GM23338 (cell line): Measurements from ENCODE around the gene AKR7A3. TPM values are rescaled to one million over a fixed set of nuclear protein-coding genes. Genes with fewer than 3 reads are reported as not detected.

ENCODE experiments used
- ATAC-seq: fragments of 200-7000 bp; cut with Tn5 transposase; 3 replicates; pipeline ENCODE4 v1.9.1; 2020
- DNase-seq: peaks from one replicate; pipeline ENCODE4 v3.0.0-alpha.2; 2015; ENCODE audit warnings: low spot score
- H2AFZ ChIP-seq: fragments of 200-600 bp; sonication (generic); 2 replicates; pipeline ENCODE4 v1.8.0; 2016; ENCODE audit warnings: antibody characterized with exemption, mild to moderate bottlenecking, moderate library complexity
- H3F3A ChIP-seq: fragments of 200-600 bp; sonication (generic); replicated peaks from 2 replicates; pipeline ENCODE4 v1.8.0; 2017; ENCODE audit warnings: antibody characterized with exemption, mixed run types, low read depth
- H3K27ac ChIP-seq: fragments of 200-600 bp; sonication (generic); 2 replicates; pipeline ENCODE4 v1.6.1; 2016; ENCODE audit warnings: low read depth
- H3K27me3 ChIP-seq: fragments of 200-600 bp; sonication (generic); 2 replicates; pipeline ENCODE4 v1.8.0; 2016; ENCODE audit warnings: mild to moderate bottlenecking, mixed run types, moderate library complexity; ENCODE audit not compliant: insufficient read depth
- H3K36me3 ChIP-seq: fragments of 200-600 bp; sonication (generic); 2 replicates; pipeline ENCODE4 v1.8.0; 2016; ENCODE audit warnings: mild to moderate bottlenecking; ENCODE audit not compliant: insufficient read depth
- H3K4me1 ChIP-seq: fragments of 200-600 bp; sonication (generic); 2 replicates; pipeline ENCODE4 v1.8.0; 2016; ENCODE audit warnings: mild to moderate bottlenecking, moderate library complexity; ENCODE audit not compliant: insufficient read depth
- H3K4me2 ChIP-seq: fragments of 200-600 bp; sonication (generic); 2 replicates; pipeline ENCODE4 v1.7.1; 2017; ENCODE audit warnings: mixed run types
- H3K4me3 ChIP-seq: fragments of 200-600 bp; sonication (generic); 2 replicates; pipeline ENCODE4 v1.6.1; 2016; ENCODE audit warnings: mixed run types
- H3K79me2 ChIP-seq: fragments of 200-600 bp; sonication (generic); replicated peaks from 2 replicates; pipeline ENCODE4 v1.8.0; 2017; ENCODE audit warnings: mild to moderate bottlenecking; ENCODE audit not compliant: insufficient read depth
- H3K9me2 ChIP-seq: fragments of 200-600 bp; sonication (generic); 2 replicates; pipeline ENCODE4 v1.8.0; 2017; ENCODE audit not compliant: insufficient read depth
- H4K20me1 ChIP-seq: fragments of 200-600 bp; sonication (generic); replicated peaks from 2 replicates; pipeline ENCODE4 v1.8.0; 2017; ENCODE audit warnings: mild to moderate bottlenecking; ENCODE audit not compliant: insufficient read depth
- H3K27ac Mint-ChIP-seq: 2 replicates; pipeline ENCODE4 v1.8.0; 2020; ENCODE audit warnings: inconsistent platforms, mild to moderate bottlenecking, moderate library complexity, mixed read lengths
- H3K27me3 Mint-ChIP-seq: 3 replicates; pipeline ENCODE4 v1.8.0; 2022; ENCODE audit warnings: low read depth, mild to moderate bottlenecking, moderate library complexity, mixed read lengths, inconsistent platforms; ENCODE audit not compliant: insufficient read depth, poor library complexity
- H3K36me3 Mint-ChIP-seq: 3 replicates; pipeline ENCODE4 v1.8.0; 2021; ENCODE audit warnings: low read depth, mild to moderate bottlenecking, inconsistent platforms, moderate library complexity, mixed read lengths
- H3K4me1 Mint-ChIP-seq: 3 replicates; pipeline ENCODE4 v1.8.0; 2020; ENCODE audit warnings: mild to moderate bottlenecking, inconsistent platforms, mixed read lengths
- H3K4me3 Mint-ChIP-seq: 3 replicates; pipeline ENCODE4 v1.8.0; 2021; ENCODE audit warnings: moderate library complexity, mild to moderate bottlenecking, inconsistent platforms, mixed read lengths
- H3K9me3 Mint-ChIP-seq: 3 replicates; pipeline ENCODE4 v1.8.0; 2020; ENCODE audit warnings: moderate library complexity, mild to moderate bottlenecking, inconsistent platforms, mixed read lengths
- CREB1 ChIP-seq: fragments of 250-450 bp; sonication (Bioruptor Pico); IDR thresholded peaks from 2 replicates; pipeline ENCODE4 v1.5.0; 2020; ENCODE audit warnings: low read depth, mild to moderate bottlenecking, moderate library complexity
- ETS1 ChIP-seq: IDR thresholded peaks from 2 replicates; pipeline ENCODE4 v1.6.1; 2016; ENCODE audit warnings: antibody characterized with exemption
- EZH2 ChIP-seq: fragments of 200-600 bp; sonication (generic); IDR thresholded peaks from one replicate; pipeline ENCODE4 v1.8.0; 2017; ENCODE audit warnings: antibody characterized with exemption, mild to moderate bottlenecking, low read depth; ENCODE audit not compliant: unreplicated experiment
- EZH2phosphoT487 ChIP-seq: fragments of 200-600 bp; sonication (generic); IDR thresholded peaks from one replicate; pipeline ENCODE4 v1.8.1; 2018; ENCODE audit warnings: antibody characterized with exemption; ENCODE audit not compliant: unreplicated experiment
- JUNB ChIP-seq: IDR thresholded peaks from one replicate; pipeline ENCODE4 v1.6.1; 2016; ENCODE audit warnings: antibody characterized with exemption; ENCODE audit not compliant: unreplicated experiment
- NANOG ChIP-seq: IDR thresholded peaks from 2 replicates; pipeline ENCODE4 v1.6.1; 2016; ENCODE audit warnings: antibody characterized with exemption, borderline replicate concordance
- POLR2AphosphoS5 ChIP-seq: IDR thresholded peaks from 2 replicates; pipeline ENCODE4 v1.6.1; 2016; ENCODE audit warnings: antibody characterized with exemption, low read depth
- STAT1 ChIP-seq: IDR thresholded peaks from one replicate; pipeline ENCODE4 v1.6.1; 2016; ENCODE audit warnings: antibody characterized with exemption; ENCODE audit not compliant: unreplicated experiment
- ZNF331 ChIP-seq: fragments of 250-450 bp; sonication (Bioruptor Pico); IDR thresholded peaks from 2 replicates; pipeline ENCODE4 v1.5.0; 2020; ENCODE audit warnings: low read depth, mild to moderate bottlenecking, moderate library complexity
- ZNF462 ChIP-seq: fragments of 250-450 bp; sonication (Bioruptor Pico); IDR thresholded peaks from 2 replicates; pipeline ENCODE4 v1.5.0; 2020; ENCODE audit warnings: mild to moderate bottlenecking, moderate library complexity
- polyA plus RNA-seq: library from polyadenylated mRNA; unstranded; fragments of >200 nt; fragmentation: Nextera tagmentation; extraction: Ambion mirVana; gene quantifications from 2 replicates; pipeline ENCODE4 v1.2.1, GENCODE V29; 2016
- total RNA-seq: library from RNA; depleted of rRNA; stranded (reverse); fragments of >200 nt; shearing (Covaris generic); gene quantifications from 2 replicates; pipeline ENCODE4 v1.2.3, GENCODE V29; 2014

Gene AKR7A3
- total and polyA plus RNA-seq, 2 experiments from 2014 or later: 0.14 to 0.86 TPM

- H3K9me3 Mint-ChIP-seq: no peaks in the 10 kb centered on the region
- no peak for ATAC-seq
- peaks cover 4% of the 10 kb centered on the region; the same call in 1 of the 3 replicates for H3K4me1 Mint-ChIP-seq
- Histone ChIP-seq H4K20me1 (peaks cover 8% of the 10 kb centered on the region), H3K27me3 (peaks cover 31% of the 10 kb centered on the region), H3K4me2 (no peak overlapping the region), H2AFZ (no peak overlapping the region), H3K79me2 (no peaks in the 10 kb centered on the region), H3F3A (no peaks in the 10 kb centered on the region), H3K36me3 (no peaks in the 10 kb centered on the region), H3K4me3 (no peak overlapping the region), H3K9me2 (no peaks in the 10 kb centered on the region), H3K27ac (no peak overlapping the region), H3K4me1 (0 out of 2 replicates have a peak, but pooled peaks cover 4% of the 10 kb centered on the region)
- TF ChIP-seq POLR2AphosphoS5 (no peak), ZNF331 (CRISPR knock-in tag) (no peak), CREB1 (CRISPR knock-in tag) (no peak), ETS1 (no peak), ZNF462 (CRISPR knock-in tag) (no peak), EZH2 (no peak), JUNB (no peak), EZH2phosphoT487 (no peak), NANOG (no peak), STAT1 (no peak)
- peaks cover 32% of the 10 kb centered on the region for H3K27me3 Mint-ChIP-seq
- no peak for DNase-seq
- H3K4me3 Mint-ChIP-seq: no peak overlapping the region
- H3K36me3 Mint-ChIP-seq: no peaks in the 10 kb centered on the region
- H3K27ac Mint-ChIP-seq: no peak overlapping the region
These were observed 3.7 kb downstream of the AKR7A3 start for GRCh38 chr1:19284881-19285280.
